AG10803 (cell line): Measurements from ENCODE around the gene PRKN.

Source experiments
- DNase-seq: peaks from one replicate; pipeline ENCODE4 v3.0.0; 2010; ENCODE audit warnings: low read depth
- H3K4me3 ChIP-seq: 2 replicates; pipeline ENCODE4 v1.5.1; 2011; ENCODE audit warnings: mild to moderate bottlenecking, low read length, control low read depth
- CTCF ChIP-seq: conservative IDR thresholded peaks from 2 replicates; pipeline ENCODE4 v1.5.1; 2011; ENCODE audit warnings: mild to moderate bottlenecking, low read length, control low read depth, inconsistent platforms

Gene PRKN

GRCh38 chr6:161844804-161845203 is 882.8 kb downstream of the PRKN start:
- no peak overlapping the region for H3K4me3 ChIP-seq
- no peak for DNase-seq
- no peak for TF ChIP-seq CTCF

- DNase-seq = no peak
- no peak for TF ChIP-seq CTCF
Measured at GRCh38 chr6:161843066-161843465, 884.5 kb downstream of the PRKN start.

GRCh38 chr6:161840380-161840779 is 887.2 kb downstream of the PRKN start:
- no peak overlapping the region for H3K4me3 ChIP-seq
- no peak for DNase-seq
- no peak for TF ChIP-seq CTCF

More at GRCh38 chr6:161843066-161843465, 884.5 kb downstream of the PRKN start:
- no peak overlapping the region for H3K4me3 ChIP-seq

- TF ChIP-seq CTCF = no peak
- DNase-seq = no peak
- no peak overlapping the region for H3K4me3 ChIP-seq
Measured at GRCh38 chr6:161838306-161839035, 889.1 kb downstream of the PRKN start.

- no peak for DNase-seq
- no peak overlapping the region for H3K4me3 ChIP-seq
- no peak for TF ChIP-seq CTCF
Measured at GRCh38 chr6:161837854-161838253, 889.7 kb downstream of the PRKN start.

GRCh38 chr6:161837449-161837735 is 890.2 kb downstream of the PRKN start:
- no peak for DNase-seq
- no peak for TF ChIP-seq CTCF
- no peak overlapping the region for H3K4me3 ChIP-seq

GRCh38 chr6:161836643-161837448 is 890.7 kb downstream of the PRKN start:
- peak; percentile 53 for TF ChIP-seq CTCF
- DNase-seq = no peak

More at GRCh38 chr6:161836643-161837448, 890.7 kb downstream of the PRKN start:
- no peak overlapping the region for H3K4me3 ChIP-seq
